Ascending aorta (tissue), 2 donors: Measurements from ENCODE around the gene ATP13A1. TPM values are rescaled to one million over a fixed set of nuclear protein-coding genes. Genes with fewer than 3 reads are reported as not detected.
A peak's percentile ranks its signal among the peaks of the same experiment; 100 is the strongest.

Source experiments
- DNase-seq, 2 donors: peaks; one replicate each; pipeline ENCODE4 v3.0.0-alpha.2; 2019; ENCODE audit warnings: low spot score in 2 of 2
- H3K27ac ChIP-seq, 2 donors: fragments of 200-600 bp; sonication (generic); one replicate each; pipeline ENCODE4 v1.5.1; 2016 to 2017; ENCODE audit warnings: mild to moderate bottlenecking in 1 of 2
- H3K27me3 ChIP-seq: fragments of 200-600 bp; sonication (generic); one replicate; pipeline ENCODE4 v1.5.1; 2017
- H3K36me3 ChIP-seq, 2 donors: fragments of 200-600 bp; sonication (generic); one replicate each; pipeline ENCODE4 v1.5.1; 2016
- H3K4me1 ChIP-seq, 2 donors: fragments of 200-600 bp; sonication (generic); one replicate each; pipeline ENCODE4 v1.5.1; 2016 to 2017; ENCODE audit warnings: mild to moderate bottlenecking in 1 of 2
- H3K4me3 ChIP-seq, 2 donors: fragments of 200-600 bp; sonication (generic); one replicate each; pipeline ENCODE4 v1.5.1; 2016 to 2017; ENCODE audit warnings: mild to moderate bottlenecking in 1 of 2
- H3K9me3 ChIP-seq, 2 donors: fragments of 200-600 bp; sonication (generic); one replicate each; pipeline ENCODE4 v1.5.1; 2016
- intact Hi-C: fragments of 100-400 bp; cut with DNase I; formaldehyde crosslinking; loops from one replicate; pipeline ENCODE4 v1.15.1; 2023
- total RNA-seq: library from RNA; depleted of rRNA; stranded (reverse); fragments of >200 nt; gene quantifications from one replicate; pipeline ENCODE4 v1.1.0, GENCODE V29; 2016
- TF ChIP-seq, protein P1 (sequence below), 3 experiments: fragments of 200-600 bp in 2 of 3; fragments of 450-650 bp in 1 of 3; sonication (generic) in 2 of 3; IDR thresholded peaks; one replicate each; pipeline ENCODE4 v1.5.1; 2016 to 2019; ENCODE audit warnings: antibody characterized with exemption in 3 of 3, mild to moderate bottlenecking in 1 of 3, moderate library complexity in 1 of 3

Gene ATP13A1
- total RNA-seq, 1 donor from 2014 or later = 161 TPM

DNA sequence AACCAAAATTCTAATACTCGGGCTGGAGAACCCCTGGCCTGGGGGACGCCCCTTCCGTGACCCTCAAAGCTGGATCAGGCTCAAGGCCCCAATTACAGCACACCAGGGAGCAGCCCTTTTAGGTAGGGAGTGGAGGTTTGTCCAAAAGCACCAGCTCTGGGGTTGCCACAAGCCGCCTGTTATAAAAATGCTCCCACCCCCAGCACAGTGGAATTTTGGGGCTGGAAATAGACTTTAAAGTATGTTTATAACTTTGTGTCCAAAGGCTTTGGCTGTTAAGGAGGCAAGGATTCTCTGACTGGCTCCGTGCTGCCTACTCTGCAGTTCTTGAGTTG, 19.5 kb downstream of the ATP13A1 start:
- Histone ChIP-seq H3K27ac (no peak overlapping the region), H3K9me3 (no peaks in the 10 kb centered on the region), H3K4me3 (peak overlapping the region; percentile 90 to 98), H3K27me3 (no peaks in the 10 kb centered on the region), H3K36me3 (peaks cover 32 to 35% of the 10 kb centered on the region in 2 donors), H3K4me1 (peaks cover 0 to 10% of the 10 kb centered on the region in 2 donors)
- intact Hi-C loops = no loop called here
- TF ChIP-seq, protein P1, sequence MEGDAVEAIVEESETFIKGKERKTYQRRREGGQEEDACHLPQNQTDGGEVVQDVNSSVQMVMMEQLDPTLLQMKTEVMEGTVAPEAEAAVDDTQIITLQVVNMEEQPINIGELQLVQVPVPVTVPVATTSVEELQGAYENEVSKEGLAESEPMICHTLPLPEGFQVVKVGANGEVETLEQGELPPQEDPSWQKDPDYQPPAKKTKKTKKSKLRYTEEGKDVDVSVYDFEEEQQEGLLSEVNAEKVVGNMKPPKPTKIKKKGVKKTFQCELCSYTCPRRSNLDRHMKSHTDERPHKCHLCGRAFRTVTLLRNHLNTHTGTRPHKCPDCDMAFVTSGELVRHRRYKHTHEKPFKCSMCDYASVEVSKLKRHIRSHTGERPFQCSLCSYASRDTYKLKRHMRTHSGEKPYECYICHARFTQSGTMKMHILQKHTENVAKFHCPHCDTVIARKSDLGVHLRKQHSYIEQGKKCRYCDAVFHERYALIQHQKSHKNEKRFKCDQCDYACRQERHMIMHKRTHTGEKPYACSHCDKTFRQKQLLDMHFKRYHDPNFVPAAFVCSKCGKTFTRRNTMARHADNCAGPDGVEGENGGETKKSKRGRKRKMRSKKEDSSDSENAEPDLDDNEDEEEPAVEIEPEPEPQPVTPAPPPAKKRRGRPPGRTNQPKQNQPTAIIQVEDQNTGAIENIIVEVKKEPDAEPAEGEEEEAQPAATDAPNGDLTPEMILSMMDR (IDR thresholded peaks at IDR 0.05) = no peak
- DNase-seq = no peak

DNA sequence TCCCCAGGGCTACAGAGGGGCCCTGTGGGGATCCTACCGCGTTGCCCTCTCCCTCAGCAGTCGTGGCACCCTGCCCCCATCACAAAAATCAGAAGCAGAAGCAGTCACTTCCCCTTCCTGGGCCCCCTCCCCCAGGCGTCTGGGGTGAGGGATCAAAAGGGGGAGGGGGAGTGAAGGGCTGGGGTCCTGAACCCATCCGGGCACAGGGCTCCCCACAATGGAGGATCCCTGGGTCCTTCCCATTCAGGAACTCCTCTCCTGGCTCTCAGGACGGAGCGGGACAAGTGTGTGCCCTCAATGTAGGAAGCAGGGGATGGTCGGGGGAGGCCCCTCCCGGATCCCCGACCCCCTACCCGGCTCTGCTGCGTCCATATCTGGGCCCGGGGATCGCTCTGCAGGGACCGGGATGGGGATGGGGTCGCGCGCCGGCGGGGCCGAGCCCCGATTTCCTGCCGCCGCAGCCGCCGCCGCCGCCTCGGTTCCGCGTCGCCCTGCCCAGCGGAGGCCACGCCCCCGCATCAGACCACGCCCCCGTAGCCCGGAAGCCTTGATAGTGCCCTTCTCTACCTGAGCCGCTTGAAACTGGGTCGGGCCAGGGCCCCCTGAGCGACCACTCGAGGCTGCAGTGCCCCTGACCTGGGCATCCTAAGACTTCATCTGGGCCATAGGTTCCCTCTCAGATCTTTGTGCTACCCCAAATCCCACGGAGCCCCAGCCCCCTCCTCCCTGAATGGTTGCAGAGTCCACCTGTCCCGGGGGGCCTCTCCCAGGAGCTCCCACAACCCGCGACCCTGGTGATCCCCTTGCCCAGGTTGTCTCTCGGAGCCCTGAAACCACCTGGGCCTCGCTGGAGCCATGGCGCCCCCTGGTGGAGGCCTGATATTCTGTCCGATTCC, 20.1 kb downstream of the ATP13A1 start, which contains the start of gene GMIP:
Gene GMIP (minus strand): TSS at position 500 of the 896 bp plus-strand sequence. CDS start 128 bp downstream, at position 372.
- peak in 1 of 2 donors; percentile 83 for DNase-seq
- peak within 1 kb of the TSS; percentile 49 to 61 for H3K27ac ChIP-seq
- H3K4me3 ChIP-seq = peak within 1 kb of the TSS; percentile 90 to 98
- H3K4me1 ChIP-seq = peaks cover 0 to 10% of the 10 kb centered on the region in 2 donors
- H3K27me3 ChIP-seq = no peaks in the 10 kb centered on the region
- H3K9me3 ChIP-seq = no peaks in the 10 kb centered on the region
- H3K36me3 ChIP-seq = peaks cover 32 to 34% of the 10 kb centered on the region in 2 donors
- intact Hi-C loops = loop anchor here (1.0 kb wide), 2 partner anchors 25 to 111 kb away; partner anchors contain the start of gene ZNF101
- TF ChIP-seq, protein P1 (IDR thresholded peaks at IDR 0.05) = peak; percentile 57 to 96 (median 87)

DNA sequence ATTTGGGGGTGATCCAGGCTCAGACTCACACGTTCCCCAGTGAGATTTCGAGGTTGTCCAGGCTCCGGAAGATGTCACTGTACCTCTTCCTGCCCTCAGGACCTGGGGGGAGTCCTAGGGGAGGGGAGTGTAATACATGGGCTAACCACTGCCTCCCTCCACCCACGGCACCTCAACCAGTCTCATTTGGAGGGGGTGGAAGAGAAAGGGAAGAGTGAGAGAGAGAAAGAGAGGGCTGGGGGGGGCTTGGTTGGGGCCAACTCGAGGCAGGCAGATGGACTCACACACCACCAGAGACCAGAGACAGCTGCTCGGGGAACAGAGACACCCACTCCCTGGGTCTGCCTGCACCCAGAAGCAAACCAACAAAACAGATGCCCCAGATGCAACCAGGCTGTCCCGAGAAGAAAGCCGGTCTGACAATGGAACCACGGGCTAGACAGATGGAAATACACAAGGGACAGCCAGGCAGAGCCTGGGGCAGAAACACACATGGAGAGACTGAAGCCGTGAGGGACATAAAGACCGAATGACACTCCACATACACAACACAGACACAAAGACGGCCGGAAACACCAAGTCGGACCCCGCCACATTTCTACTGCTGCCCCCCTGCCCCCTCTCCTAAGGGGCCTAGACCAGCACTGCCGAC, 20.8 kb downstream of the ATP13A1 start:
- Histone ChIP-seq H3K4me1 (peaks cover 0 to 10% of the 10 kb centered on the region in 2 donors), H3K4me3 (peak overlapping the region; percentile 90 to 98), H3K9me3 (no peaks in the 10 kb centered on the region), H3K27ac (peak overlapping the region; percentile 49 to 61), H3K27me3 (no peaks in the 10 kb centered on the region), H3K36me3 (peaks cover 28 to 35% of the 10 kb centered on the region in 2 donors)
- no peak for DNase-seq
- intact Hi-C loops = loop anchor here (1.0 kb wide), 2 partner anchors 26 to 110 kb away; partner anchors contain the start of gene ZNF101
- TF ChIP-seq, protein P1 (IDR thresholded peaks at IDR 0.05) = no peak

DNA sequence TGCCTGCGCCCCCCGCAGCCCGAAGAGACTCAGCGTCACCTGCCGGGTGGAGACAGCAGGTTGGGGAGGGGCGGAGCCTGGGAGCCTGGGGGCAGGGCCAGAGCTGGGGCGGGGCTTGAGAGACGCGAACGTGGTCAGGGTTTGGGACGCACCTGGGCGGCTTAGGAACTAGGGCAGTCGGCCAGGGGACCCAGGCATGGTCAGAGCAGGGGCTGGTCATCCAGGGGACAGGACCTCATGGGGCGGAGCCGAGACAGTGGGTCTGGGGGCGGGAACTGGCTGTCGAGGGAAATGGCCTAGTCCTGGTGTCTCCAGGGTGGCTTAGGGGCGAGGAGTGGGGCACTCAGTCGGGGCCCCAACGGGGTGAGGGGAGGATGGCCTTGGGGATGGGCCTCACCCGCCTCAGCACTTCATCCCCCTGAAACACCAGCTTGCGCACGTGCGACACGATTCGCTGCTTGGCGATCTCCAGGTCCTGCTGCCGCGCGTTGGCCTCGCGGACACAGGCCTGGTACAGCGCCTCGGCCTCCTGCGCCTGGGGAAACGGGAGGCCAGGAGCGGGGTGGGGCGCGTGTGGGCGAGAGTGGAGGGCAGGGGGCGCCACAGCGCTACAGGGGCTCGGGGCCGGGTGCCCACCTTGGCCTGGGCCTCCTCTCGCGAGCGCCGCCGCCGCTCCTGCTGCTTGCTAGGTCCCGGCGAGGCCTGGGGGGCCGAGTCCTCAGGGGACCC, 25.8 kb downstream of the ATP13A1 start:
- no peaks in the 10 kb centered on the region for H3K27me3 ChIP-seq
- intact Hi-C loops = no loop called here
- H3K27ac ChIP-seq = no peak overlapping the region
- H3K4me3 ChIP-seq = no peak overlapping the region
- TF ChIP-seq, protein P1 (IDR thresholded peaks at IDR 0.05) = no peak
- peaks cover 0 to 2% of the 10 kb centered on the region in 2 donors for H3K4me1 ChIP-seq
- no peak for DNase-seq
- H3K36me3 ChIP-seq = peaks cover 12 to 20% of the 10 kb centered on the region in 2 donors
- no peaks in the 10 kb centered on the region for H3K9me3 ChIP-seq

DNA sequence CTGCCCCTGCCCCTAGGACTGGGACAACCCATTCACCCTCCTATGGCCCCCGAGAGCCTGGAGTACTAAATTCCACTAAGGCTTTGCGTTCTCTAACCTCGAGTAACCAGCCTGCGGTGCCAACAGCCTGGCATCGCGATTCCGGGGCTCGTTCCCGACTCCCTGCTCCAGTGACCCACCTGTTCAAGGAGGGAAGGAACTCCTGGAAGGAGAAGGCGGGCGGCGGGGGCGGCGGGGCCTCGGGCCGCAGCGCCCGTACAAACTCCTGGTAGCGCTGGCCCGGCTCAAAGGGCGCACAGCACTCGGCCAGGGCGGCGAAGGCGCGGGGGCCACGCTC, 26.3 kb downstream of the ATP13A1 start:
- intact Hi-C loops = no loop called here
- Histone ChIP-seq H3K27ac (no peak overlapping the region), H3K9me3 (no peaks in the 10 kb centered on the region), H3K4me1 (no peaks in the 10 kb centered on the region), H3K27me3 (no peaks in the 10 kb centered on the region), H3K36me3 (peaks cover 16 to 20% of the 10 kb centered on the region in 2 donors), H3K4me3 (no peak overlapping the region)
- TF ChIP-seq, protein P1 (IDR thresholded peaks at IDR 0.05) = no peak
- DNase-seq = no peak
